ENCODE results near the gene ZNF222. TPM values are rescaled to one million over a fixed set of nuclear protein-coding genes. Genes with fewer than 3 reads are reported as not detected.

ZNF222 gene
- total RNA-seq, 1 experiment from 2014 or later, result 3.4 TPM

DNA sequence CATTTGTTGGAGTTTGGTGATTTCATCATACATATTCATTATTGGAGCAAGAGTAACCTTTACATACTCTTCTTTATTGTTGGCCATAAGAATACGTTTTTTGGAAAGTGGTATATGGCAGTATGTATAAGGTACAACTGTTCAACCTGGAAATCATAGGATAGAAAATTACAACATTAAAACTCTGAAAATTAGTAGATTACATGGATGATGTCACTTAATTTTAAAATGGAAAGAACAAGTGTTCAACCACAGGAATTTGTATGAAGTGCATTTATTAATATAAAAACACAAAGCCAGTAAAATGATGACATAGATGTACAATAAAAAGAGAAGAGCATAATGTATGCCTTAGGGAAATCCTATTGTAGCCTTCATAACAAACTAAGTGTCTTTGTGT is 48.4 kb upstream of the ZNF222 start (continued):
- TF ChIP-seq FOXP1 (CRISPR knock-in tag; IDR thresholded peaks at IDR 0.05; ENCODE audit: borderline replicate concordance), result no peak
- no peak for TF ChIP-seq NFATC4 (CRISPR knock-in tag; IDR thresholded peaks at IDR 0.05)
- no peak for TF ChIP-seq ZNF138 (CRISPR knock-in tag; conservative IDR thresholded peaks at IDR 0.05)
- TF ChIP-seq, protein P1, sequence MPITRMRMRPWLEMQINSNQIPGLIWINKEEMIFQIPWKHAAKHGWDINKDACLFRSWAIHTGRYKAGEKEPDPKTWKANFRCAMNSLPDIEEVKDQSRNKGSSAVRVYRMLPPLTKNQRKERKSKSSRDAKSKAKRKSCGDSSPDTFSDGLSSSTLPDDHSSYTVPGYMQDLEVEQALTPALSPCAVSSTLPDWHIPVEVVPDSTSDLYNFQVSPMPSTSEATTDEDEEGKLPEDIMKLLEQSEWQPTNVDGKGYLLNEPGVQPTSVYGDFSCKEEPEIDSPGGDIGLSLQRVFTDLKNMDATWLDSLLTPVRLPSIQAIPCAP (CRISPR knock-in tag; IDR thresholded peaks at IDR 0.05), result no peak
- TF ChIP-seq FOXK1 (CRISPR knock-in tag; IDR thresholded peaks at IDR 0.05), result no peak

DNA sequence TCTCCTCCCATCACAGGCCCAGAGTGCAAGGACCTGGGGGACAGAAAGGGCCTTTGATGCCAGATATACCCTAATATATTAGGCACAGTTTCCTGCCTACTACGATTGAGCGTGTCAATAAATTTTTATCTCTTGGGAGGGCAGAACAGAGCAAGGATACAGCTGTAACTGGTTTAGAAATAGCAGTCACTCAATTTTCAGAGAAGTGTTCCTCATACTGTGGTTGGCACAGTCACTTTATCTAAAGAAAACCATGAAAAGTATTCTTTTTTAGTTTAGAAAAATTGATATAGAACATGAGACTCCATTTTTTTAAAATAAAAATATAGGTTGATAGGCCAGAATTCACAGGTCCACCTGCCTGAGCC is 41.7 kb upstream of the ZNF222 start:
- H3K27me3 Mint-ChIP-seq (ENCODE audit: low read depth), result no peaks in the 10 kb centered on the region
- H3K9me3 Mint-ChIP-seq, result peaks cover 32% of the 10 kb centered on the region
- TF ChIP-seq, protein P2, sequence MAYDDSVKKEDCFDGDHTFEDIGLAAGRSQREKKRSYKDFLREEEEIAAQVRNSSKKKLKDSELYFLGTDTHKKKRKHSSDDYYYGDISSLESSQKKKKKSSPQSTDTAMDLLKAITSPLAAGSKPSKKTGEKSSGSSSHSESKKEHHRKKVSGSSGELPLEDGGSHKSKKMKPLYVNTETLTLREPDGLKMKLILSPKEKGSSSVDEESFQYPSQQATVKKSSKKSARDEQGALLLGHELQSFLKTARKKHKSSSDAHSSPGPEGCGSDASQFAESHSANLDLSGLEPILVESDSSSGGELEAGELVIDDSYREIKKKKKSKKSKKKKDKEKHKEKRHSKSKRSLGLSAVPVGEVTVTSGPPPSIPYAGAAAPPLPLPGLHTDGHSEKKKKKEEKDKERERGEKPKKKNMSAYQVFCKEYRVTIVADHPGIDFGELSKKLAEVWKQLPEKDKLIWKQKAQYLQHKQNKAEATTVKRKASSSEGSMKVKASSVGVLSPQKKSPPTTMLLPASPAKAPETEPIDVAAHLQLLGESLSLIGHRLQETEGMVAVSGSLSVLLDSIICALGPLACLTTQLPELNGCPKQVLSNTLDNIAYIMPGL (CRISPR knock-in tag; IDR thresholded peaks at IDR 0.05), result no peak
- no peak for TF ChIP-seq NR1H2 (CRISPR knock-in tag; IDR thresholded peaks at IDR 0.05)
- no peak for DNase-seq (ENCODE audit: low spot score)
- H3K36me3 Mint-ChIP-seq, result peaks cover under 1% of the 10 kb centered on the region
- ChIA-PET POLR2A (no interaction called here), CTCF (interaction anchor here (0.9 to 1.5 kb wide), 2 partner anchors 174 to 238 kb away, joined by 3 read pairs; no protein-coding TSS in a partner anchor)
- ATAC-seq, result no peak
- no peak overlapping the region for H3K4me3 Mint-ChIP-seq
- H3K27ac Mint-ChIP-seq, result no peak overlapping the region
- H3K4me1 Mint-ChIP-seq, result no peaks in the 10 kb centered on the region

DNA sequence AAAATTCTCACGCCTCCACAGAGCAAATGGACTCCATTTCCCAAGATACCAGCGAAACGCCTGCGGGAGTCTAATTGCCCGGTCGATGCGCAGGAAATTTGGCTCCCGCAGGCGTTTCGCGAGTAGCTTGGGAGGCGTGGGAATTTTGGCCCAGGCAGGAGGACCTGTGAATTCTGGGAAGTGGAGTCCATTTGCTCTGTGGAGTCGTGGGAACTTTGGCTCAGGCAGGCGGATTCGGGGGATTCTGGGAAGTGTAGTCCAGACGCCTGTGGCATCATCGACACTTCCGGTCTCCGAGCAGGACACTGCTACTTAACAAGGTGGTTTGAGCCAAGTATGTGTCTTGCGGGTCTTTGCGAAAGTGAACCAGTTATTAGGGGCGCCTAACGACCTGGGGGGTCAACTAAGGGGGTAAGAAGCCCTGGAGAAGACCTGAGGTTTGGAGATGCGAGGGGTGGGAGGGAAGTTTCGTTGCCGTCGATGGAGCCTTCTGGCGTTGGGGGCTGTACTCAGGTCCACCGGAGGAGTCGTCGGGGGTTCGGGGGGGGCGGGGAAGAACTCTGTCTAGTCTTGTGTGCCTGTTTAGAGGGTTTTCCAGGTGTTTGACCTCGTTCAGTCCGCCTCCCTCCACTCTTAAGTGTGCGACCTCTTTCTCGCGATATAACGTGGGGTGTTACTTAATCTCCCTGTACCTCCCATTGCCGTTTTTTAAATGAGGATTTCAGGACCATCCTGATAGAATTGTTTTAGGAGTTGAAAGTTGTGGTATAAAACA is 41.1 kb upstream of the ZNF222 start, which contains the start of gene ZNF155:
ZNF155 (plus strand) TSS at position 277 of the 775 bp plus-strand sequence. CDS start 4,356 bp downstream, outside the sequence.
- H3K27me3 Mint-ChIP-seq (ENCODE audit: low read depth), result no peaks in the 10 kb centered on the region
- peaks cover 27% of the 10 kb centered on the region for H3K9me3 Mint-ChIP-seq
- TF ChIP-seq NFE2L1 (CRISPR knock-in tag; IDR thresholded peaks at IDR 0.05) (no peak), ZNF263 (CRISPR knock-in tag; IDR thresholded peaks at IDR 0.05; ENCODE audit: low read depth) (no peak), MYBL2 (CRISPR knock-in tag; IDR thresholded peaks at IDR 0.05) (no peak), RORB (CRISPR knock-in tag; IDR thresholded peaks at IDR 0.05) (no peak), NFATC4 (CRISPR knock-in tag; IDR thresholded peaks at IDR 0.05) (no peak), ZNF671 (CRISPR knock-in tag; IDR thresholded peaks at IDR 0.05) (no peak), ZNF232 (CRISPR knock-in tag; IDR thresholded peaks at IDR 0.05) (no peak), CREB1 (CRISPR knock-in tag; IDR thresholded peaks at IDR 0.05) (no peak), GABPB1 (CRISPR knock-in tag; IDR thresholded peaks at IDR 0.05) (peak; percentile 94), EMX1 (CRISPR knock-in tag; IDR thresholded peaks at IDR 0.05) (no peak), ELF4 (CRISPR knock-in tag; IDR thresholded peaks at IDR 0.05; ENCODE audit: low read depth) (no peak), SP1 (CRISPR knock-in tag; conservative IDR thresholded peaks at IDR 0.05) (peak; percentile 45; the same call in 1 of the 2 replicates), TEAD1 (CRISPR knock-in tag; IDR thresholded peaks at IDR 0.05) (no peak), NR1H2 (CRISPR knock-in tag; IDR thresholded peaks at IDR 0.05) (no peak)
- TF ChIP-seq, protein P1 (CRISPR knock-in tag; IDR thresholded peaks at IDR 0.05), result no peak
- TF ChIP-seq, protein P3, sequence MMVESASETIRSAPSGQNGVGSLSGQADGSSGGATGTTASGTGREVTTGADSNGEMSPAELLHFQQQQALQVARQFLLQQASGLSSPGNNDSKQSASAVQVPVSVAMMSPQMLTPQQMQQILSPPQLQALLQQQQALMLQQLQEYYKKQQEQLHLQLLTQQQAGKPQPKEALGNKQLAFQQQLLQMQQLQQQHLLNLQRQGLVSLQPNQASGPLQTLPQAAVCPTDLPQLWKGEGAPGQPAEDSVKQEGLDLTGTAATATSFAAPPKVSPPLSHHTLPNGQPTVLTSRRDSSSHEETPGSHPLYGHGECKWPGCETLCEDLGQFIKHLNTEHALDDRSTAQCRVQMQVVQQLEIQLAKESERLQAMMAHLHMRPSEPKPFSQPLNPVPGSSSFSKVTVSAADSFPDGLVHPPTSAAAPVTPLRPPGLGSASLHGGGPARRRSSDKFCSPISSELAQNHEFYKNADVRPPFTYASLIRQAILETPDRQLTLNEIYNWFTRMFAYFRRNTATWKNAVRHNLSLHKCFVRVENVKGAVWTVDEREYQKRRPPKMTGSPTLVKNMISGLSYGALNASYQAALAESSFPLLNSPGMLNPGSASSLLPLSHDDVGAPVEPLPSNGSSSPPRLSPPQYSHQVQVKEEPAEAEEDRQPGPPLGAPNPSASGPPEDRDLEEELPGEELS (CRISPR knock-in tag; IDR thresholded peaks at IDR 0.05), result no peak
- H3K4me3 Mint-ChIP-seq, result peak within 1 kb of the TSS; percentile 99
- no peaks in the 10 kb centered on the region for H3K4me1 Mint-ChIP-seq
- H3K27ac Mint-ChIP-seq, result peak within 1 kb of the TSS; percentile 94
- ChIA-PET CTCF (interaction anchor here (0.6 to 1.5 kb wide), 4 partner anchors 33 to 239 kb away, joined by 3 to 4 read pairs (median 3); partner anchors contain the start of genes ZNF221 and ZNF45), POLR2A (no interaction called here)
- DNase-seq (ENCODE audit: low spot score) (peak; percentile 92), ATAC-seq (peak; percentile 99)
- H3K36me3 Mint-ChIP-seq, result peaks cover 6% of the 10 kb centered on the region

All from WTC11 (cell line).